Naive thymus-derived CD4-positive, alpha-beta T cell (primary cell): ENCODE data around the gene VPREB1. TPM values are rescaled to one million over a fixed set of nuclear protein-coding genes. Genes with fewer than 3 reads are reported as not detected.

Source experiments
- ATAC-seq: fragments of 150-1000 bp; cut with Tn5 transposase; 2 replicates; pipeline ENCODE4 v1.10.0; 2021; ENCODE audit warnings: mild to moderate bottlenecking, moderate library complexity
- CTCF ChIA-PET: fragments of 350-600 bp; sonication (Branson Sonifier 250); formaldehyde crosslinking; loops from one replicate; lab custom pipeline; 2021; ENCODE audit warnings: antibody characterized with exemption; lab: Charles Lee
- POLR2A ChIA-PET: fragments of 350-600 bp; sonication (Branson Sonifier 250); formaldehyde crosslinking; loops from one replicate; lab custom pipeline; 2021; ENCODE audit warnings: antibody characterized with exemption, inconsistent platforms; lab: Charles Lee
- DNase-seq, 9 donors: peaks; one replicate each; pipeline versions ENCODE4 v3.0.0 to v3.0.0-alpha.2; 2020 to 2022; ENCODE audit warnings: mixed read lengths in 1 of 9
- H3K27ac ChIP-seq: one replicate; pipeline ENCODE4 v1.7.0; 2013; ENCODE audit warnings: mild to moderate bottlenecking, low read depth, low read length, moderate library complexity
- H3K27me3 ChIP-seq, 2 donors: one replicate each; pipeline ENCODE4 v1.7.0; 2013; ENCODE audit warnings: low read length in 2 of 2, mild to moderate bottlenecking in 2 of 2, moderate library complexity in 2 of 2; ENCODE audit not compliant: control insufficient read depth in 2 of 2, insufficient read depth in 2 of 2
- H3K36me3 ChIP-seq, 3 experiments: 1 replicate in 2 of 3; 2 replicates in 1 of 3; pipeline ENCODE4 v1.7.0; 2013; ENCODE audit warnings: low read length in 3 of 3, mild to moderate bottlenecking in 3 of 3, moderate library complexity in 1 of 3; ENCODE audit not compliant: insufficient read depth in 3 of 3, control insufficient read depth in 2 of 3
- H3K4me1 ChIP-seq, 2 donors: one replicate each; pipeline ENCODE4 v1.7.0; 2013; ENCODE audit warnings: low read length in 2 of 2, mild to moderate bottlenecking in 2 of 2, moderate library complexity in 1 of 2; ENCODE audit not compliant: control insufficient read depth in 2 of 2, insufficient read depth in 2 of 2
- H3K4me3 ChIP-seq: 2 replicates; pipeline ENCODE4 v1.7.0; 2013; ENCODE audit warnings: mild to moderate bottlenecking, low read length
- H3K9me3 ChIP-seq, 3 experiments: 1 replicate in 2 of 3; 2 replicates in 1 of 3; pipeline ENCODE4 v1.7.0; 2013; ENCODE audit warnings: low read length in 3 of 3; ENCODE audit not compliant: control insufficient read depth in 2 of 3
- H3K27ac Mint-ChIP-seq, 9 donors: one replicate each; pipeline ENCODE4 v1.8.0; 2020 to 2022; ENCODE audit warnings: mixed read lengths in 9 of 9, mild to moderate bottlenecking in 8 of 9, moderate library complexity in 5 of 9, inconsistent platforms in 2 of 9
- H3K27me3 Mint-ChIP-seq, 5 donors: one replicate each; pipeline ENCODE4 v1.8.0; 2021 to 2022; ENCODE audit warnings: mixed read lengths in 5 of 5, mild to moderate bottlenecking in 1 of 5
- H3K36me3 Mint-ChIP-seq, 5 donors: one replicate each; pipeline ENCODE4 v1.8.0; 2020 to 2022; ENCODE audit warnings: mixed read lengths in 5 of 5, mild to moderate bottlenecking in 3 of 5, inconsistent platforms in 1 of 5
- H3K4me1 Mint-ChIP-seq, 7 donors: one replicate each; pipeline ENCODE4 v1.8.0; 2020 to 2022; ENCODE audit warnings: mixed read lengths in 7 of 7, mild to moderate bottlenecking in 3 of 7, inconsistent platforms in 1 of 7
- H3K4me3 Mint-ChIP-seq, 10 donors: one replicate each; pipeline ENCODE4 v1.8.0; 2020 to 2022; ENCODE audit warnings: mild to moderate bottlenecking in 10 of 10, mixed read lengths in 10 of 10, moderate library complexity in 6 of 10, inconsistent platforms in 2 of 10
- H3K9me3 Mint-ChIP-seq, 11 donors: one replicate each; pipeline ENCODE4 v1.8.0; 2020 to 2022; ENCODE audit warnings: mixed read lengths in 11 of 11, mild to moderate bottlenecking in 4 of 11, inconsistent platforms in 1 of 11, moderate library complexity in 1 of 11
- intact Hi-C, 2 donors: fragments of 100-400 bp; cut with micrococcal nuclease; formaldehyde crosslinking; loops; one replicate each; pipeline ENCODE4 v1.15.1; 2023
- polyA plus RNA-seq, 2 donors: library from polyadenylated mRNA; unstranded; fragments of 300-500 nt; fragmentation: Illumina TruSeq; gene quantifications; one replicate each; pipeline ENCODE4 v1.2.3, GENCODE V29; 2021
- total RNA-seq, 6 experiments: library from RNA in 5 of 6; stranded (reverse) in 5 of 6; gene quantifications; 1 replicate in 5 of 6; 2 replicates in 1 of 6; pipeline ENCODE4 v1.2.3 and lab custom pipeline; 2021 to 2026

Gene VPREB1, protein sequence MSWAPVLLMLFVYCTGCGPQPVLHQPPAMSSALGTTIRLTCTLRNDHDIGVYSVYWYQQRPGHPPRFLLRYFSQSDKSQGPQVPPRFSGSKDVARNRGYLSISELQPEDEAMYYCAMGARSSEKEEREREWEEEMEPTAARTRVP
- total RNA-seq = not detected
- not detected for polyA plus RNA-seq
- not detected for total RNA-seq (lab: John Stamatoyannopoulos, UW)

DNA sequence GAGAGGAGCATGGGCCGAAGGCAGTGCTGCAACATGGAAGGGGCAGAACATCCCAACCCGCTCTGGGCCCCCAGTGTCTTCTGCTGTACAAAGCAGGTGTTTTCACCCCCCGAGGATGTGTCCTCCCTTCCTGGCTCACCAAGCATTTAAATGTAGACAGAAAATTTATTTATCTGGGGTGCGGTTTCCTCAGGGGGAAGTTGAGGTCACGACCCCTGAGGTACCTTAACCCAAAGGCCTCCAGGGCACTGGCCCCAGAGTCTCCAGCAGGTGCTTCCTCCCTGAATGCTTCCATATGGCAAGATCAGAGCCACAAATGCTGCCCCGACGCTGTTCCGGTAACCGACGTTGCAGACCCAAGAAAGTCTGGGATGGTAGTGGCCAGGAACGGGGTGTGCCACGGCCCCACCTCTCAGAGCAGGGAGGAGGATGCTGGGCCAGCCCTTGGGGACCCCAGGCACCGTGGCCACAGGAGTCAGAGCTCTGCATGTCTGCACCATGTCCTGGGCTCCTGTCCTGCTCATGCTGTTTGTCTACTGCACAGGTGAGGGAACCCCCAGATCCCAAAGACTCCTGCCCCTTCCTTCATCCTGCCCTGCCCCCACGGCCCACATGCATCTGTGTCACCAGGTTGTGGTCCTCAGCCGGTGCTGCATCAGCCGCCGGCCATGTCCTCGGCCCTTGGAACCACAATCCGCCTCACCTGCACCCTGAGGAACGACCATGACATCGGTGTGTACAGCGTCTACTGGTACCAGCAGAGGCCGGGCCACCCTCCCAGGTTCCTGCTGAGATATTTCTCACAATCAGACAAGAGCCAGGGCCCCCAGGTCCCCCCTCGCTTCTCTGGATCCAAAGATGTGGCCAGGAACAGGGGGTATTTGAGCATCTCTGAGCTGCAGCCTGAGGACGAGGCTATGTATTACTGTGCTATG lies at the start of gene VPREB1:
Gene VPREB1 (plus strand): TSS at position 471 of the 935 bp plus-strand sequence. CDS start 28 bp downstream, at position 499.
- no peak within 1 kb of the TSS for H3K27ac ChIP-seq
- Mint-ChIP-seq H3K9me3 (peaks cover 0 to 2% (median 0%) of the 10 kb centered on the region in 11 donors), H3K4me3 (no peak within 1 kb of the TSS), H3K27ac (no peak within 1 kb of the TSS), H3K36me3 (peaks cover 0 to 3% (median 0%) of the 10 kb centered on the region in 5 donors), H3K27me3 (peaks cover 13 to 35% (median 21%) of the 10 kb centered on the region in 5 donors), H3K4me1 (peaks cover 14 to 22% (median 15%) of the 10 kb centered on the region in 7 donors)
- H3K9me3 ChIP-seq = no peaks in the 10 kb centered on the region
- CTCF ChIA-PET = no interaction called here
- DNase-seq (no peak), ATAC-seq (no peak)
- intact Hi-C loops = no loop called here
- H3K4me1 ChIP-seq = peaks cover 4 to 9% of the 10 kb centered on the region in 2 donors
- no peaks in the 10 kb centered on the region for H3K36me3 ChIP-seq
- no peaks in the 10 kb centered on the region for H3K27me3 ChIP-seq
- no peak within 1 kb of the TSS for H3K4me3 ChIP-seq
- POLR2A ChIA-PET = no interaction called here

DNA sequence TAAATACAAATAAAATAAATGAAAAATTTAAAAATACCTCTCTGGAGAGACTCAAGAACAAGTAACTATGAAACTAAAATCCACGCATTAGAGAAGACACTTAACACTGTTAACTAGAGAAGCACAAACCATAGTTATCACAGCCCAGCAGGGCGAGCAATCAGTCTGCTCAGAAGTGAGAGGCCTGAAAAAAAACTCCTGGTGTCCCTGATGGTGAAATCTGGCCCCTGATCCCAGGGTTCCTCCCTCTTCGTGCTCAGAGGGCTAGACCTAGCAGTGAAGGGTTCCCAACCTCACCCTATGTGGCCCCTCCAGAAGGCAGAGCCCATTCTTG lies 49.7 kb upstream of the VPREB1 start:
- ATAC-seq = no peak
- H3K4me1 Mint-ChIP-seq = peaks cover 0 to 5% (median 0%) of the 10 kb centered on the region in 7 donors
- H3K36me3 Mint-ChIP-seq = no peaks in the 10 kb centered on the region
- H3K27ac Mint-ChIP-seq = no peak overlapping the region
- Histone ChIP-seq H3K36me3 (no peaks in the 10 kb centered on the region), H3K27ac (no peak overlapping the region), H3K27me3 (no peaks in the 10 kb centered on the region), H3K9me3 (no peaks in the 10 kb centered on the region), H3K4me3 (no peak overlapping the region), H3K4me1 (no peaks in the 10 kb centered on the region)
- H3K9me3 Mint-ChIP-seq = peaks cover 0 to 5% (median 0%) of the 10 kb centered on the region in 11 donors
- peaks cover 12 to 46% (median 29%) of the 10 kb centered on the region in 5 donors for H3K27me3 Mint-ChIP-seq
- ChIA-PET CTCF (interaction anchor here (1.8 to 2.5 kb wide), 3 partner anchors 9 to 41 kb away, joined by 5 to 10 read pairs (median 7); no protein-coding TSS in a partner anchor), POLR2A (no interaction called here)
- no peak for DNase-seq
- intact Hi-C loops = loop anchor here (1.0 to 5.0 kb wide), 2 partner anchors 39 to 83 kb away; no protein-coding TSS in a partner anchor
- H3K4me3 Mint-ChIP-seq = no peak overlapping the region

DNA sequence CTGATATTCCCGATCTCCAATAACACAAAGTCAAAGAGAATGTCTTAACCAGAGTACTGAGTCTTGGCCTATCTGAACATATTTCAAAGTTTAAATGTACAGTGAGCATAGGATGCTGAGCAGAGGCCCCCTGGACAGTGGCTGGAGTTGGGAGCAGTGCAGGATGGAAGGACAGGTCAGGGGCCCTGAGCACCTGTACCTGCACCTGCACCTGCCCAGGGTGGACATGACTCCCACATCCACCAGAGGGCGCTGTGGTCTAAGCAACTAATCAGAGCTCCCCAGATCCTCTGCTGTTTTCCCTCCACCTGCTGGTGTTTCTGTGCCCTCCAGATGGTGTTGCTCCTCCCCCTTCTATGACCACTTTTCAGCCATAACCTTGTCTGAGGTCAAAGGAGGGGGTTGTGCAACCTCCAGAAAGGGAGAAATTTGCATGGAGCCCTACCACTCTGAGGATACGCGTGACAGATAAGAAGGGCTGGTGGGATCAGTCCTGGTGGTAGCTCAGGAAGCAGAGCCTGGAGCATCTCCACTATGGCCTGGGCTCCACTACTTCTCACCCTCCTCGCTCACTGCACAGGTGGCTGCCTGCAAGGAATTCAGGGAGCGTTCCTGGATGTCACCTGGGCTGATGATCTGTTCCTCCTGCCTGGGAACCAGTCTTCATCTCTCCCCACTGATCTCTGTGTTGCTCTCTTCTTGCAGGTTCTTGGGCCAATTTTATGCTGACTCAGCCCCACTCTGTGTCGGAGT lies 49.1 kb upstream of the VPREB1 start:
- H3K4me3 Mint-ChIP-seq = no peak overlapping the region
- H3K27ac Mint-ChIP-seq = no peak overlapping the region
- peaks cover 8 to 46% (median 28%) of the 10 kb centered on the region in 5 donors for H3K27me3 Mint-ChIP-seq
- Histone ChIP-seq H3K27ac (no peak overlapping the region), H3K27me3 (no peaks in the 10 kb centered on the region), H3K36me3 (no peaks in the 10 kb centered on the region), H3K4me3 (no peak overlapping the region), H3K4me1 (no peaks in the 10 kb centered on the region), H3K9me3 (no peaks in the 10 kb centered on the region)
- ChIA-PET POLR2A (no interaction called here), CTCF (interaction anchor here (0.5 to 2.5 kb wide), 4 partner anchors 10 to 333 kb away, joined by 4 to 10 read pairs (median 6); no protein-coding TSS in a partner anchor)
- ATAC-seq (peak; percentile 90), DNase-seq (peak; percentile 43 to 79 (median 69))
- H3K4me1 Mint-ChIP-seq = peaks cover 0 to 5% (median 0%) of the 10 kb centered on the region in 7 donors
- peaks cover 0 to 2% (median 0%) of the 10 kb centered on the region in 11 donors for H3K9me3 Mint-ChIP-seq
- H3K36me3 Mint-ChIP-seq = no peaks in the 10 kb centered on the region
- intact Hi-C loops = loop anchor here (1.0 to 5.0 kb wide), 2 partner anchors 39 to 83 kb away; no protein-coding TSS in a partner anchor

DNA sequence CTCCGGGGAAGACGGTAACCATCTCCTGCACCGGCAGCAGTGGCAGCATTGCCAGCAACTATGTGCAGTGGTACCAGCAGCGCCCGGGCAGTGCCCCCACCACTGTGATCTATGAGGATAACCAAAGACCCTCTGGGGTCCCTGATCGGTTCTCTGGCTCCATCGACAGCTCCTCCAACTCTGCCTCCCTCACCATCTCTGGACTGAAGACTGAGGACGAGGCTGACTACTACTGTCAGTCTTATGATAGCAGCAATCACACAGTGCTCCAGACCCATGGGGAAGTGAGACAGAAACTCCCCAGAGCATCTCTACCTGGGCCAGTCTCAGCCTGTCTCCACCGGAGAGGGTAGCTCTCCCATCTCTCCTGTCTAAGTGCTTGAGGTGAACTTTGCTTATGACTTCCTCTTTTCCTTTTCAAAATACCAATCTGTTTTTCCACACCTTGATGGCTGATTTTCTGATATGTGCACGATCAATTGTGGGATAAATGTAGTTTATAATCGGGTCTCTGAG lies 48.5 kb upstream of the VPREB1 start:
- Histone ChIP-seq H3K9me3 (no peaks in the 10 kb centered on the region), H3K27me3 (no peaks in the 10 kb centered on the region), H3K36me3 (no peaks in the 10 kb centered on the region), H3K4me1 (no peaks in the 10 kb centered on the region), H3K27ac (no peak overlapping the region), H3K4me3 (no peak overlapping the region)
- ATAC-seq (no peak), DNase-seq (no peak)
- CTCF ChIA-PET = interaction anchor here (0.5 to 2.5 kb wide), 4 partner anchors 10 to 333 kb away, joined by 4 to 10 read pairs (median 6); no protein-coding TSS in a partner anchor
- Mint-ChIP-seq H3K4me3 (no peak overlapping the region), H3K27me3 (peaks cover 8 to 43% (median 24%) of the 10 kb centered on the region in 5 donors), H3K27ac (no peak overlapping the region), H3K36me3 (no peaks in the 10 kb centered on the region), H3K9me3 (peaks cover 0 to 3% (median 0%) of the 10 kb centered on the region in 11 donors), H3K4me1 (peaks cover 0 to 5% (median 0%) of the 10 kb centered on the region in 7 donors)
- intact Hi-C loops = loop anchor here in 1 of 2 donors (5.0 kb wide), 1 partner anchor 84 kb away; no protein-coding TSS in a partner anchor
- POLR2A ChIA-PET = no interaction called here

DNA sequence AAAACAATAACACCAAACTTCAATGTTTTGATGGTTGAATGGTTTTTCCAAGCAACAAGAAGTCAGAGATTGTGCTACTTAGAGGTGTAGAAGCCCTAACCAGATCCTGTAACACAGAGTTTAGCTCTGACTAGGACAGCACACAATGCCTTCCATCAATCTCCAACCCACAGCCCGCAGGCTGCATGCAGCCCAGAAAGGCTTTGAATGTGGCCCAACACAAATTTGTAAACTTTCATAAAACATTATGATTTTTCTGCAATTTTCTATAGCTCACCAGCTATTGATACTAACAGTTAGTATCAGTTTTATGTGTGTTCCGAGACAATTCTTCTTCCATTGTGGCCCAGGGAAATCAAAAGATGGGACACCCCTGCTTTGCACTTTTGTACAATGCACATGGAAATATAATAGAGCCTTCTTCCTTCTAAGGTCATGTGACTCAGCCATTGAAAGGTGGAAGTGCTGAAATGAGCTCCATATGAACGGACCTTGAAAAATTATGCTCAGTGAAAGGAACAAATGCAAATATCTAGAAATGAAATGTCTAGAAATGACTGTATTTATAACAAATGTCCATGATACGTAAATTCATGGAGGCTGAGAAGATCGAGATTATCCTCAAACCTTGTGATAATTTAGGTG lies 47.6 kb upstream of the VPREB1 start:
- DNase-seq = no peak
- H3K9me3 Mint-ChIP-seq = peaks cover 0 to 3% (median 0%) of the 10 kb centered on the region in 11 donors
- Histone ChIP-seq H3K4me3 (no peak overlapping the region), H3K36me3 (no peaks in the 10 kb centered on the region), H3K4me1 (no peaks in the 10 kb centered on the region), H3K27ac (no peak overlapping the region), H3K9me3 (no peaks in the 10 kb centered on the region), H3K27me3 (no peaks in the 10 kb centered on the region)
- H3K36me3 Mint-ChIP-seq = no peaks in the 10 kb centered on the region
- no peak for ATAC-seq
- H3K27me3 Mint-ChIP-seq = peaks cover 7 to 40% (median 25%) of the 10 kb centered on the region in 5 donors
- no peak overlapping the region for H3K4me3 Mint-ChIP-seq
- H3K27ac Mint-ChIP-seq = peak overlapping the region in 1 of 9 donors; percentile 2
- ChIA-PET CTCF (interaction anchor here (1.4 to 2.5 kb wide), 4 partner anchors 10 to 39 kb away, joined by 4 to 10 read pairs (median 6); no protein-coding TSS in a partner anchor), POLR2A (no interaction called here)
- intact Hi-C loops = loop anchor here in 1 of 2 donors (5.0 kb wide), 1 partner anchor 85 kb away; no protein-coding TSS in a partner anchor
- peaks cover 0 to 5% (median 0%) of the 10 kb centered on the region in 7 donors for H3K4me1 Mint-ChIP-seq
